Measurements from ENCODE around the gene NDUFS7.

DNA sequence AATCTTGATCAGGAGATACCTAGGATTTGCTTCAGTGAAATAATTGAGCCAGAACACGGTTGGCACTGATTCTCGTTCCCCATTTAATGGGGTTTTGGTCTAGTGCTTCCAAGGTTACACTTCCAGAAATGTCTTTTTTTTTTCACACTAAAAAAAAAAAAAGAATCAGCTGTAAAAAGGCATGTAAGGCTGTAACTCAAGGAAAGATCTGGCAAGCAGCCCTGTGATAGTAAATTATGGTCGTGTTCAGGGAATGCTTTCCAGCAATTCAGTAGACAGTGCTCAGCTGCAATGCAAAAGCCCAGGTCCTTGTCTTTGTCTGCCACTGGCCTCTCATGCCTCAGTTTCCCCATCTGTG, 27.2 kb upstream of the NDUFS7 start:
- TF ChIP-seq, protein P1, sequence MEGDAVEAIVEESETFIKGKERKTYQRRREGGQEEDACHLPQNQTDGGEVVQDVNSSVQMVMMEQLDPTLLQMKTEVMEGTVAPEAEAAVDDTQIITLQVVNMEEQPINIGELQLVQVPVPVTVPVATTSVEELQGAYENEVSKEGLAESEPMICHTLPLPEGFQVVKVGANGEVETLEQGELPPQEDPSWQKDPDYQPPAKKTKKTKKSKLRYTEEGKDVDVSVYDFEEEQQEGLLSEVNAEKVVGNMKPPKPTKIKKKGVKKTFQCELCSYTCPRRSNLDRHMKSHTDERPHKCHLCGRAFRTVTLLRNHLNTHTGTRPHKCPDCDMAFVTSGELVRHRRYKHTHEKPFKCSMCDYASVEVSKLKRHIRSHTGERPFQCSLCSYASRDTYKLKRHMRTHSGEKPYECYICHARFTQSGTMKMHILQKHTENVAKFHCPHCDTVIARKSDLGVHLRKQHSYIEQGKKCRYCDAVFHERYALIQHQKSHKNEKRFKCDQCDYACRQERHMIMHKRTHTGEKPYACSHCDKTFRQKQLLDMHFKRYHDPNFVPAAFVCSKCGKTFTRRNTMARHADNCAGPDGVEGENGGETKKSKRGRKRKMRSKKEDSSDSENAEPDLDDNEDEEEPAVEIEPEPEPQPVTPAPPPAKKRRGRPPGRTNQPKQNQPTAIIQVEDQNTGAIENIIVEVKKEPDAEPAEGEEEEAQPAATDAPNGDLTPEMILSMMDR (IDR thresholded peaks at IDR 0.05) = no peak
- no peak for TF ChIP-seq ZFX (IDR thresholded peaks at IDR 0.05; ENCODE audit: borderline replicate concordance)

All from 22Rv1 (cell line).